Activated CD4-positive, alpha-beta T cell treated with anti-CD3 and anti-CD28 coated beads, Interleukin-2, amount 50 U/mL, for 48 hours (primary cell): Measurements from ENCODE around the gene HP.
A peak's percentile ranks its signal among the peaks of the same experiment; 100 is the strongest.

ENCODE experiments used
- DNase-seq, 2 experiments: peaks; one replicate each; pipeline ENCODE4 v3.0.0-alpha.2; 2020

The HP gene

GRCh38 chr16:72093448-72094265, 39.4 kb downstream of the HP start, which contains the start of the genes DHX38 and TXNL4B:
DHX38 (plus strand) TSS chr16:72093847; CDS start chr16:72096158, 2,311 bp downstream.
TXNL4B (minus strand) TSS chr16:72093620; CDS start chr16:72090749, 2,871 bp downstream.
- peak; percentile 86 to 91 for DNase-seq

DNA sequence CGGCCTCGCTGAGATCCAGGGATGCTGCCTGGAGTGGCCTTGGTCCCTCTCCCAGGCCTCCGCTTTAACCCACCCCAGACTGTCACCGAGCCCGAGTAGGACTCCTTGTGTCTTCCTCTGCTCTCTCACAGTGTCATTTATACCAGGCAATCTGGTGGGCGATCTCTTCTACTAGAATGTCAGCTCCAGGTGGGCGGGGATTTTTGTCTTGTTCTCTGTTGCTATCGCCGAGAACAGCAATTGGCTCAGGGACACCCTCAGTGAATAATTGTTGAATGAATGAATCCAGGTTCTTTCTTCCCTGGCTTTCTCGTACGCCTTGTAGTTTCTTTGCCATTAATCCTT, 39.9 kb downstream of the HP start:
- DNase-seq: peak; percentile 33 to 44

DNA sequence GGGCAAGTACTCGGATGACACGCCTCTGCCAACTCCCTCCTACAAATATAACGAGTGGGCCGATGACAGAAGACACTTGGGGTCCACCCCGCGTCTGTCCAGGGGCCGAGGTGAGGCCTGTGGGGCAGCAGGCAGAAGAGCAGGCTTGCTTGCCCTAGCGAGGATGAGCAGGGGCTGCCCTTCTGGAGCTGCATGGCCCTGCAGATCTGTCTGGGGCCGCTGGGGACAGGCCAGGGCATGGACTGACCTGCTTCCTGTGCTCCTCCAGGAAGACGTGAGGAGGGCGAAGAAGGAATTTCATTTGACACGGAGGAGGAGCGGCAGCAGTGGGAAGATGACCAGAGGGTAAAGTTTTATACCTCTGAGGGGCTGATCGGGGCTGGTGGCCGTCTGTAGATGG, 44.6 kb downstream of the HP start:
- no peak for DNase-seq

DNA sequence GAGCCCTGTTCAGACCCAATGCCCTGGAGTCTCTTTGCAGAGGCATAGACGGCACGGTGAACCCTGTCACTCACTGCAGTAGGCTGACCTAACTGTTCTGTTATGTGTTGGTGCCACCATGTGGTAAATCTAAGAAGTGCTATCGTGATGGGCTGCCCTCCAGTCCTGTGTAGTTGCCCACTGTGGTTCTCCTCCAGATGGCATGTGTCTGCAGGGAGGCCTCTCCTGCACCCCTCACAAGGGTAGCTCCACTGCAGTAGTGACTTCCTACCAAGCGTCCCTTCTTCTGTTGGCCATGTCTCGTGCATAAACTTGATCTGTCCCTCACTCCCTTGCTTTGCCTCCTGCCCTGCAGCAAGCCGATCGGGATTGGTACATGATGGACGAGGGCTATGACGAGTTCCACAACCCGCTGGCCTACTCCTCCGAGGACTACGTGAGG, 45.1 kb downstream of the HP start:
- DNase-seq: peak; percentile 27 to 45

DNA sequence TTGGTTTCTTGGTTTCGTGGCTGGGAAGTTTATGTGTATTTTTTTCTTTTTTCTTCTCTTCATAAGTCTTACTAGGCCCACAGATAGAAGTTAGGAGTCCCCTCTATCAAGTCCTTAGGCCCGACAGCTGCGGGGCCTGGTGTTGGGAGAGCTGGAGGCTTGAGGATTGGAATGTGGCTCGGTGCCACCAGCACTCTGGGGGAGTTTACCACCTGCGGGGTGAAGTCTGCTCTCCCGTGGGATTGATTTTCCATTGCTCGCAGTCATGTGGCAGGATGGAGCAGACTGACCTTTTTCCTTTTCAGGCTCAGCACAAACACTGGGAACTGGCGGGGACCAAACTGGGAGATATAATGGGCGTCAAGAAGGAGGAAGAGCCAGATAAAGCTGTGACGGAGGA, 46.9 kb downstream of the HP start:
- DNase-seq: no peak

DNA sequence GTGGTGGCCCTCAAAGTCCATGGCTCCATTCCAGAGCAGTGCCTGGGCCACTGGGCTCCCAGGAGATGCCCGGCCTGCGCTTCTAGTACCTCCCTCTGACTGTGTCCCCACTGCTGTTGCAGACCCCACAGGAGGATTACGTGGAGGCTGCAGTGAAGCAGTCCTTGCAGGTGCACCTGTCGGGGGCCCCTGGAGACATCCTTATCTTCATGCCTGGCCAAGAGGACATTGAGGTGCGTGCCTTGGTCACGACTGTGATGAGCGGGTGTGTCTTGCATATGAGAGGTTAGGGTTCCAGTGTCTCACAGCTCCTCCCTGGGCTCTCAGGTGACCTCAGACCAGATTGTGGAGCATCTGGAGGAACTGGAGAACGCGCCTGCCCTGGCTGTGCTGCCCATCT, 50.6 kb downstream of the HP start:
- no peak for DNase-seq

DNA sequence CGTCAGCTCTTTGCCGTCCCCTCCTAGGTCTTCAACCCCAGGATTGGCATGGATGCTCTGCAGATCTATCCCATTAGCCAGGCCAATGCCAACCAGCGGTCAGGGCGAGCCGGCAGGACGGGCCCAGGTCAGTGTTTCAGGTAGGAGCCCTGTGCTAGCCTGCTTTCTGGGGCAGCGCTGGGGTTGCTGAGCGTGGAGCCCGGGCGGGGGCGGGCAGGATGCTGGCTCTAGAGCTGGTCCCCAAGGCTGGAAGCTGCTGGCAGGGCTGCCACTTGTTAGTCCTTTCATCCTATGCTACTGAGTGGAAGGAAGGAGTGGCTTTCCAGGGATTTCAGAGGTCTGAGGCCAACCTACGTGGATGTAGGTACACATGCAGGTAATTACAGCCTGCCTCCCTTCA, 51.7 kb downstream of the HP start:
- DNase-seq: no peak

DNA sequence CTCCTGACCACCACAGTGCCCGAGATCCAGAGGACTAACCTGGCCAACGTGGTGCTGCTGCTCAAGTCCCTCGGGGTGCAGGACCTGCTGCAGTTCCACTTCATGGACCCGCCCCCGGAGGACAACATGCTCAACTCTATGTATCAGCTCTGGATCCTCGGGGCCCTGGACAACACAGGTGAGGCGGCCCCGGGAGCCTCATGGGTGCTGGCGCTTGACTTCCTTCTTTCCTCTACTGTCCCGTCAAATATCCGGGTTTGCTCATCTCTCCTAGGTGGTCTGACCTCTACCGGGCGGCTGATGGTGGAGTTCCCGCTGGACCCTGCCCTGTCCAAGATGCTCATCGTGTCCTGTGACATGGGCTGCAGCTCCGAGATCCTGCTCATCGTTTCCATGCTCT, 53.1 kb downstream of the HP start:
- DNase-seq: no peak

DNA sequence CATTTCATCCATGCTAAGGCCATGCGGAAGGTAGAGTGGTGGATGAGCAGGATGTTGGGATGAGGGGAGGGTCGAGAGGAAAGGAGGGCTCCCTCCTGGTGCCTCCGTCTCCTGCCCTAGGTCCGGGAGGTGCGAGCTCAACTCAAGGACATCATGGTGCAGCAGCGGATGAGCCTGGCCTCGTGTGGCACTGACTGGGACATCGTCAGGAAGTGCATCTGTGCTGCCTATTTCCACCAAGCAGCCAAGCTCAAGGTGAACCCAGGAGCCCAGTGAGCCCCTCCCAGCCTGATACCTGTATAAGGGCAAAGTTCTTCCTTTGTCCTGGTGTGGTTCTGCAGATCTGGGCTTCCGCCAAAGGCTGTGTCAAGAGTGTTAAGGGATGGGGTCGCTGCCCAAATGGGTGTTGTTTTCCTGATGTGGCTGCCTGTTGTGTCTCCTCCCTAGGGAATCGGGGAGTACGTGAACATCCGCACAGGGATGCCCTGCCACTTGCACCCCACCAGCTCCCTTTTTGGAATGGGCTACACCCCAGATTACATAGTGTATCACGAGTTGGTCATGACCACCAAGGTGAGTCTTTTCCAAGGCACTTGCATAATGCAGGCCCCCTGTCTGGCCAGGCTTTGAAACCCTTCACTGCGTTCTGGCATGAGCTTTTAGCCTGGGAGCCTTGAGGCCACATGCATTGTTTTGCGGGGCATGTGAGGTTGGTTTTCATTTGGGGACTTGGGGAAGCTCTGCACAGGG, 54.2 kb downstream of the HP start:
- no peak for DNase-seq

DNA sequence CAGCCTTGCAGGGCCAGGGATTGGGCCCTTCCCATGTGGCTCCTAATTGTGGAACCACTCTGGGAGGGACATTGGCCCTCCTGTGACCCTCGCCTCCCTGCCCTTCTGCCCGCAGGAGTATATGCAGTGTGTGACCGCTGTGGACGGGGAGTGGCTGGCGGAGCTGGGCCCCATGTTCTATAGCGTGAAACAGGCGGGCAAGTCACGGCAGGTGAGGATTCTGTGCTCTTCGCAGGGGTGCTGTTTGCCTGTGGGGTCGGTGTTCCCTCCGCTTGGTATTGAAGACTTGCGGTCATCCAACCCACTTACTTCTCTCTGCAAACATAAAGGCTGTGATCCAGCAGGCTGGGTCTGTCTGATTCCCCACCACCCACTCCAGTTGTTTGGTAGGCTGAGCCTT, 55.0 kb downstream of the HP start:
- DNase-seq: no peak

DNA sequence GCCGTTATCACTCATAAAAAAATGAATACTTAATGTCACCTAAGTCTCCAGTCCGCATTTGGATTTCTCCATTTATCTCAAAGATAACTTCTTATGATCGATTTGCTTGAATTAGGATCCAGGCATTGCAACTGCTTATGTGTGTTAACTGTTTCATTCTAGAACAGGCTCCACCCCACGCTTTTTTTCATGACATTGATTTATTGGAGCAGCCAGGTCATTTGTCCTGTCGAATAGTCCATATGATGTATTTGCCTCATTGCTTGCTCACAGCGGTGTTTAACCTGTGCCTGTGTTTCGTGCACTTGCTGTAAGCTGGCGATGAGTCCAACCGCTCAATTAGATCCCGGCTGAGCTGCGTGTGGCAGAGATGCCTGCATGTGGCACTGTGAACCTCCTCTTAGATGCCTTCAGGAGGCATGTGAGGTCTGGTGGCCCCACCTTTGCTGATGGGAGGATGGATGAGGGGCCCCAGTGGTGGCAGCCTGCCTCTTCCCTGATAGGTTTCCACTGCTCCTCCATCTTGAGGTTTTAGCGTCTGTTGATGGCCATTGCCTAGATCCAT, 55.7 kb downstream of the HP start:
- no peak for DNase-seq
